HepG2 (cell line): ENCODE results near the gene RIPK1. TPM values are rescaled to one million over a fixed set of nuclear protein-coding genes. Genes with fewer than 3 reads are reported as not detected.

Experiments
- ELF4 ChIP-seq: sonication (generic); formaldehyde crosslinking; IDR thresholded peaks from 2 replicates; pipeline ENCODE4 v1.5.0; 2020; ENCODE audit warnings: missing genetic modification reagents, mild to moderate bottlenecking, moderate library complexity, borderline replicate concordance
- EP300 ChIP-seq, 3 experiments: sonication (generic) in 1 of 3; formaldehyde crosslinking in 1 of 3; IDR thresholded peaks; 2 replicates each; pipeline versions ENCODE4 v1.5.1 to v1.6.1; 2011 to 2020; ENCODE audit warnings: low read depth in 2 of 3, low read length in 2 of 3, borderline replicate concordance in 1 of 3, improper control_type of control experiment in 1 of 3, mild to moderate bottlenecking in 1 of 3, missing genetic modification reagents in 1 of 3, moderate library complexity in 1 of 3
- GATAD1 ChIP-seq: IDR thresholded peaks from 2 replicates; pipeline ENCODE4 v1.6.1; 2016; ENCODE audit warnings: missing genetic modification reagents, missing compliant biosample characterization
- HDAC6 ChIP-seq: fragments of 200-600 bp; sonication (generic); IDR thresholded peaks from 2 replicates; pipeline ENCODE4 v1.7.0; 2017; ENCODE audit warnings: mild to moderate bottlenecking, antibody characterized with exemption, low read length, low read depth
- HNRNPK ChIP-seq: fragments of 200-400 bp; formaldehyde crosslinking; IDR thresholded peaks from 2 replicates; pipeline ENCODE4 v1.6.1; 2018; ENCODE audit warnings: low read length, low read depth, moderate library complexity, mild to moderate bottlenecking; ENCODE audit not compliant: poor library complexity, severe bottlenecking
- MAFG ChIP-seq: sonication (generic); formaldehyde crosslinking; IDR thresholded peaks from 2 replicates; pipeline ENCODE4 v1.5.1; 2020; ENCODE audit warnings: mild to moderate bottlenecking, missing genetic modification reagents
- MXD4 ChIP-seq: IDR thresholded peaks from 2 replicates; pipeline ENCODE4 v1.6.1; 2016; ENCODE audit warnings: mild to moderate bottlenecking, missing biosample characterization, missing genetic modification reagents
- POLR2AphosphoS5 ChIP-seq: IDR thresholded peaks from 2 replicates; pipeline ENCODE4 v1.6.1; 2012; ENCODE audit warnings: low read depth, low read length
- ZNF207 ChIP-seq: fragments of 450-650 bp; IDR thresholded peaks from 2 replicates; pipeline ENCODE4 v1.6.1; 2016; ENCODE audit warnings: antibody characterized with exemption, borderline replicate concordance
- ZNF543 ChIP-seq: sonication (generic); formaldehyde crosslinking; IDR thresholded peaks from 2 replicates; pipeline ENCODE4 v1.4.0; 2020; ENCODE audit warnings: mild to moderate bottlenecking, missing genetic modification reagents
- ZNF550 ChIP-seq: sonication (generic); formaldehyde crosslinking; IDR thresholded peaks from 2 replicates; pipeline ENCODE4 v1.4.0; 2020; ENCODE audit warnings: mild to moderate bottlenecking, missing genetic modification reagents, borderline replicate concordance
- ZNF703 ChIP-seq: sonication (generic); formaldehyde crosslinking; IDR thresholded peaks from 2 replicates; pipeline ENCODE4 v1.5.1; 2020; ENCODE audit warnings: missing genetic modification reagents, mild to moderate bottlenecking, moderate library complexity, borderline replicate concordance
- ZNF724P ChIP-seq: sonication (generic); formaldehyde crosslinking; IDR thresholded peaks from 2 replicates; pipeline ENCODE4 v1.8.0; 2022; ENCODE audit warnings: missing genetic modification reagents, borderline replicate concordance
- polyA plus RNA-seq, 8 experiments: library from polyadenylated mRNA; depleted of rRNA in 3 of 8; stranded (reverse) in 7 of 8; unstranded in 1 of 8; fragments of >200 nt; fragmentation: Illumina TruSeq in 4 of 8; extraction: Trizol in 4 of 8; gene quantifications; 2 replicates each; pipeline versions ENCODE4 v1.2.1 to v1.2.3, GENCODE V29; 2011 to 2016; ENCODE audit warnings: low read depth in 4 of 8, missing spikeins in 1 of 8, mixed read lengths in 1 of 8; ENCODE audit not compliant: insufficient read depth in 1 of 8
- total RNA-seq, 5 experiments: library from RNA; depleted of rRNA; stranded (reverse); fragments of >200 nt; fragmentation: Illumina TruSeq; extraction: Trizol; gene quantifications; 2 replicates each; pipeline ENCODE4 v1.2.3, GENCODE V29; 2016; ENCODE audit warnings: low read depth in 1 of 5
- TF ChIP-seq, protein P1 (sequence below): fragments of 450-650 bp; IDR thresholded peaks from 2 replicates; pipeline ENCODE4 v1.6.1; 2017; ENCODE audit warnings: mild to moderate bottlenecking
- TF ChIP-seq, protein P2 (sequence below): sonication (generic); formaldehyde crosslinking; IDR thresholded peaks from 2 replicates; pipeline ENCODE4 v1.4.0; 2020; ENCODE audit warnings: mild to moderate bottlenecking, missing genetic modification reagents
- TF ChIP-seq, protein P3 (sequence below): sonication (generic); formaldehyde crosslinking; IDR thresholded peaks from 2 replicates; pipeline ENCODE4 v1.5.1; 2020; ENCODE audit warnings: mild to moderate bottlenecking, moderate library complexity, missing genetic modification reagents
- TF ChIP-seq, protein P4 (sequence below): sonication (generic); formaldehyde crosslinking; IDR thresholded peaks from 2 replicates; pipeline ENCODE4 v1.4.0; 2020; ENCODE audit warnings: mild to moderate bottlenecking, missing genetic modification reagents
- TF ChIP-seq, protein P5 (sequence below): sonication (generic); formaldehyde crosslinking; IDR thresholded peaks from 2 replicates; pipeline ENCODE4 v1.8.0; 2022; ENCODE audit warnings: mild to moderate bottlenecking, missing genetic modification reagents

RIPK1 gene
- total and polyA plus RNA-seq, 2 of the 13 experiments (the other 11 are each of a cell fraction or from before 2014, with no cell fraction given) = 9.0 to 10.3 TPM

DNA sequence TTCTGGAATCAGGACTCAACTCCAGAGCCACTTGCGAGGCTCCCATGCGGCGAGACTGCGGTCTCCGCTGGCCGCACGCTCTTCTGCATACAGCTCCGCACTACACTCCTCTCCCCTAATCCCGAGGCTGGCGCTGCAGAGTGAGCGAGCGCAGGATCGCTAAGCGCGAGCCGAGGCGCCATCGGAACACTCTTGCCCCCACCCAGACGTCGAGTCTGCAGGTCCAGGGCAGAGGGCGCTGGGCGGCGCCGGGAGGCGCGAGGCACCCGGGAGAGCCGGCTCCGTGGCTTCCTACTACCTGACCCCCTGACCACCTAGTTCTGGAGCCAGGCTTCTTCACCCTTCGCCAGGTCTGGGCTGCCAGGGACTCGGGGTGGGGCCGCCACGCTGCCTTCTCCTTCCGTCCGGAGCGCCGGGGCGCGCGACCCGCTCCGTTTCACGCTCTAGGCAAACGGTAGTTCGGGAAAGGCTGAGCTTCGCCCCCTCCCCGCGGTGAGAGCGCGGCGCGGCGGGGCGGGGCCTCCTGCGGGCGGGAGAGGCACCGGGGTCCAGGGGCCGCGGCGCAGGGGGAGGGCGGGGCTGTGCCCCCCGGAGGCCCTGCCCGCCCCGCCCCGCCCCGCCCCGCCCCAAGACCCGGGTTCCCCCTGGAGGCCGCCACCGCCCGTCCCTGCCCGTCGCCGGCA is 94.4 kb downstream of the RIPK1 start (continued):
- peak; percentile 11 for TF ChIP-seq HNRNPK
- TF ChIP-seq, protein P1, sequence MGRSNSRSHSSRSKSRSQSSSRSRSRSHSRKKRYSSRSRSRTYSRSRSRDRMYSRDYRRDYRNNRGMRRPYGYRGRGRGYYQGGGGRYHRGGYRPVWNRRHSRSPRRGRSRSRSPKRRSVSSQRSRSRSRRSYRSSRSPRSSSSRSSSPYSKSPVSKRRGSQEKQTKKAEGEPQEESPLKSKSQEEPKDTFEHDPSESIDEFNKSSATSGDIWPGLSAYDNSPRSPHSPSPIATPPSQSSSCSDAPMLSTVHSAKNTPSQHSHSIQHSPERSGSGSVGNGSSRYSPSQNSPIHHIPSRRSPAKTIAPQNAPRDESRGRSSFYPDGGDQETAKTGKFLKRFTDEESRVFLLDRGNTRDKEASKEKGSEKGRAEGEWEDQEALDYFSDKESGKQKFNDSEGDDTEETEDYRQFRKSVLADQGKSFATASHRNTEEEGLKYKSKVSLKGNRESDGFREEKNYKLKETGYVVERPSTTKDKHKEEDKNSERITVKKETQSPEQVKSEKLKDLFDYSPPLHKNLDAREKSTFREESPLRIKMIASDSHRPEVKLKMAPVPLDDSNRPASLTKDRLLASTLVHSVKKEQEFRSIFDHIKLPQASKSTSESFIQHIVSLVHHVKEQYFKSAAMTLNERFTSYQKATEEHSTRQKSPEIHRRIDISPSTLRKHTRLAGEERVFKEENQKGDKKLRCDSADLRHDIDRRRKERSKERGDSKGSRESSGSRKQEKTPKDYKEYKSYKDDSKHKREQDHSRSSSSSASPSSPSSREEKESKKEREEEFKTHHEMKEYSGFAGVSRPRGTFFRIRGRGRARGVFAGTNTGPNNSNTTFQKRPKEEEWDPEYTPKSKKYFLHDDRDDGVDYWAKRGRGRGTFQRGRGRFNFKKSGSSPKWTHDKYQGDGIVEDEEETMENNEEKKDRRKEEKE = no peak
- no peak for TF ChIP-seq HDAC6
- TF ChIP-seq, protein P2, sequence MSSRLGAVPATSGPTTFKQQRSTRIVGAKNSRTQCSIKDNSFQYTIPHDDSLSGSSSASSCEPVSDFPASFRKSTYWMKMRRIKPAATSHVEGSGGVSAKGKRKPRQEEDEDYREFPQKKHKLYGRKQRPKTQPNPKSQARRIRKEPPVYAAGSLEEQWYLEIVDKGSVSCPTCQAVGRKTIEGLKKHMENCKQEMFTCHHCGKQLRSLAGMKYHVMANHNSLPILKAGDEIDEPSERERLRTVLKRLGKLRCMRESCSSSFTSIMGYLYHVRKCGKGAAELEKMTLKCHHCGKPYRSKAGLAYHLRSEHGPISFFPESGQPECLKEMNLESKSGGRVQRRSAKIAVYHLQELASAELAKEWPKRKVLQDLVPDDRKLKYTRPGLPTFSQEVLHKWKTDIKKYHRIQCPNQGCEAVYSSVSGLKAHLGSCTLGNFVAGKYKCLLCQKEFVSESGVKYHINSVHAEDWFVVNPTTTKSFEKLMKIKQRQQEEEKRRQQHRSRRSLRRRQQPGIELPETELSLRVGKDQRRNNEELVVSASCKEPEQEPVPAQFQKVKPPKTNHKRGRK (CRISPR knock-in tag) = peak; percentile 48; the same call in 1 of the 2 replicates
- TF ChIP-seq GATAD1 (CRISPR knock-in tag) = peak; percentile 43; the same call in 1 of the 2 replicates
- TF ChIP-seq ELF4 = no peak
- TF ChIP-seq ZNF207 = no peak
- TF ChIP-seq EP300 (IDR thresholded peaks at IDR 0.05; ENCODE audit: low read depth in 2 of 2, low read length in 2 of 2) = no peak; a peak in 1 of 4 replicates
- TF ChIP-seq EP300 (CRISPR knock-in tag; IDR thresholded peaks at IDR 0.05; ENCODE audit: borderline replicate concordance) = peak; percentile 57
- TF ChIP-seq POLR2AphosphoS5 = peak; percentile 86
- TF ChIP-seq ZNF703 (CRISPR knock-in tag) = no peak
- TF ChIP-seq ZNF550 = no peak
- TF ChIP-seq MAFG (CRISPR knock-in tag) = no peak; the same call in 1 of the 2 replicates
- peak; percentile 77 for TF ChIP-seq MXD4
- TF ChIP-seq ZNF543 = peak; percentile 89
- TF ChIP-seq, protein P3, sequence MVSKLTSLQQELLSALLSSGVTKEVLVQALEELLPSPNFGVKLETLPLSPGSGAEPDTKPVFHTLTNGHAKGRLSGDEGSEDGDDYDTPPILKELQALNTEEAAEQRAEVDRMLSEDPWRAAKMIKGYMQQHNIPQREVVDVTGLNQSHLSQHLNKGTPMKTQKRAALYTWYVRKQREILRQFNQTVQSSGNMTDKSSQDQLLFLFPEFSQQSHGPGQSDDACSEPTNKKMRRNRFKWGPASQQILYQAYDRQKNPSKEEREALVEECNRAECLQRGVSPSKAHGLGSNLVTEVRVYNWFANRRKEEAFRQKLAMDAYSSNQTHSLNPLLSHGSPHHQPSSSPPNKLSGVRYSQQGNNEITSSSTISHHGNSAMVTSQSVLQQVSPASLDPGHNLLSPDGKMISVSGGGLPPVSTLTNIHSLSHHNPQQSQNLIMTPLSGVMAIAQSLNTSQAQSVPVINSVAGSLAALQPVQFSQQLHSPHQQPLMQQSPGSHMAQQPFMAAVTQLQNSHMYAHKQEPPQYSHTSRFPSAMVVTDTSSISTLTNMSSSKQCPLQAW (CRISPR knock-in tag) = peak; percentile 92
- peak; percentile 80; the same call in 1 of the 2 replicates for TF ChIP-seq ZNF724P (CRISPR knock-in tag)
- TF ChIP-seq, protein P4, sequence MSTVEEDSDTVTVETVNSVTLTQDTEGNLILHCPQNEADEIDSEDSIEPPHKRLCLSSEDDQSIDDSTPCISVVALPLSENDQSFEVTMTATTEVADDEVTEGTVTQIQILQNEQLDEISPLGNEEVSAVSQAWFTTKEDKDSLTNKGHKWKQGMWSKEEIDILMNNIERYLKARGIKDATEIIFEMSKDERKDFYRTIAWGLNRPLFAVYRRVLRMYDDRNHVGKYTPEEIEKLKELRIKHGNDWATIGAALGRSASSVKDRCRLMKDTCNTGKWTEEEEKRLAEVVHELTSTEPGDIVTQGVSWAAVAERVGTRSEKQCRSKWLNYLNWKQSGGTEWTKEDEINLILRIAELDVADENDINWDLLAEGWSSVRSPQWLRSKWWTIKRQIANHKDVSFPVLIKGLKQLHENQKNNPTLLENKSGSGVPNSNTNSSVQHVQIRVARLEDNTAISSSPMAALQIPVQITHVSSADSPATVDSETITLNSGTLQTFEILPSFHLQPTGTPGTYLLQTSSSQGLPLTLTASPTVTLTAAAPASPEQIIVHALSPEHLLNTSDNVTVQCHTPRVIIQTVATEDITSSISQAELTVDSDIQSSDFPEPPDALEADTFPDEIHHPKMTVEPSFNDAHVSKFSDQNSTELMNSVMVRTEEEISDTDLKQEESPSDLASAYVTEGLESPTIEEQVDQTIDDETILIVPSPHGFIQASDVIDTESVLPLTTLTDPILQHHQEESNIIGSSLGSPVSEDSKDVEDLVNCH (CRISPR knock-in tag) = no peak
- TF ChIP-seq, protein P5, sequence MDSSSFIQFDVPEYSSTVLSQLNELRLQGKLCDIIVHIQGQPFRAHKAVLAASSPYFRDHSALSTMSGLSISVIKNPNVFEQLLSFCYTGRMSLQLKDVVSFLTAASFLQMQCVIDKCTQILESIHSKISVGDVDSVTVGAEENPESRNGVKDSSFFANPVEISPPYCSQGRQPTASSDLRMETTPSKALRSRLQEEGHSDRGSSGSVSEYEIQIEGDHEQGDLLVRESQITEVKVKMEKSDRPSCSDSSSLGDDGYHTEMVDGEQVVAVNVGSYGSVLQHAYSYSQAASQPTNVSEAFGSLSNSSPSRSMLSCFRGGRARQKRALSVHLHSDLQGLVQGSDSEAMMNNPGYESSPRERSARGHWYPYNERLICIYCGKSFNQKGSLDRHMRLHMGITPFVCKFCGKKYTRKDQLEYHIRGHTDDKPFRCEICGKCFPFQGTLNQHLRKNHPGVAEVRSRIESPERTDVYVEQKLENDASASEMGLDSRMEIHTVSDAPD = no peak
